Right lobe of liver (tissue), 4 donors: ENCODE results near the gene BCAP29.

ENCODE experiments used
- POLR2A ChIP-seq: fragments of 450-650 bp; IDR thresholded peaks from one replicate; pipeline ENCODE4 v1.6.1; 2017; ENCODE audit warnings: antibody characterized with exemption, mild to moderate bottlenecking
- TF ChIP-seq, protein P1 (sequence below), 4 donors: fragments of 200-600 bp in 3 of 4; fragments of 450-650 bp in 1 of 4; IDR thresholded peaks; one replicate each; pipeline versions ENCODE4 v1.5.1 to v1.8.0; 2016 to 2022; ENCODE audit warnings: antibody characterized with exemption in 4 of 4, mild to moderate bottlenecking in 2 of 4
- donor health status: DM: no; HTN: no; CAD: no.
- donor health status: DM: no; HTN: no; CAD: no.
- donor health status: DM: no; HTN: yes; CAD: no.

DNA sequence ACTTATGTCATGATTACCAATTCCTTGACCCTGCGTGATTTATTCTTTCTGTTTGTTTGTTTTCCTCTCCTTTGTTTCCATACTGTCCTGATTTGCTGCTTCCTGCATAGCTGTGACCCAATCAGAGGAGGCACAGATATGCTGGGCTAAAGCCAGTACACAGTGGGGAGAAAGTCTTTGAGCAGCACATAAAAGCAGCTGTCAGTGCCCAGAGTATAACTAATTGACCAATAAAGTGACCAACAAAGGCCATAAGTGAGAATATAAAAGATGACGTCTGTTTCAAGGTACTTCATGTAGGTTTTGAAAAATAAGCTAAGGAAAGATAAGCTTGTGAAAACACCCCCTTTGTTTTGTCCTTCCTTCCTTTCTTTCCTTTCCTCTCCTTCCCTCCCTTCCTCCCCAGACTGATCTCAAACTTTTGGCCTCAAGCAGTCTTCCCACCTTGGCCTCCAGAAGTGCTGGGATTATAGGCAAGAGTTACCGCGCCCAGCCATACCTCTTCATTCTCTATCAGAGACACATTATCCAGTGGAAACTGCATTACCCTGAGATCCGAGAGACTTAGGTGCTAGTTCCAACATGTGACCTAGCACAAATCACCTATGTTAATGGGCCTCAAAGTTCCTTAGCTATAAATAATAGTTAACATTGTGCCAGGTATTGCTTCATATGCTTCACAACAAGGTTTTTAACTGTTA is 17.0 kb downstream of the BCAP29 start:
- TF ChIP-seq, protein P1, sequence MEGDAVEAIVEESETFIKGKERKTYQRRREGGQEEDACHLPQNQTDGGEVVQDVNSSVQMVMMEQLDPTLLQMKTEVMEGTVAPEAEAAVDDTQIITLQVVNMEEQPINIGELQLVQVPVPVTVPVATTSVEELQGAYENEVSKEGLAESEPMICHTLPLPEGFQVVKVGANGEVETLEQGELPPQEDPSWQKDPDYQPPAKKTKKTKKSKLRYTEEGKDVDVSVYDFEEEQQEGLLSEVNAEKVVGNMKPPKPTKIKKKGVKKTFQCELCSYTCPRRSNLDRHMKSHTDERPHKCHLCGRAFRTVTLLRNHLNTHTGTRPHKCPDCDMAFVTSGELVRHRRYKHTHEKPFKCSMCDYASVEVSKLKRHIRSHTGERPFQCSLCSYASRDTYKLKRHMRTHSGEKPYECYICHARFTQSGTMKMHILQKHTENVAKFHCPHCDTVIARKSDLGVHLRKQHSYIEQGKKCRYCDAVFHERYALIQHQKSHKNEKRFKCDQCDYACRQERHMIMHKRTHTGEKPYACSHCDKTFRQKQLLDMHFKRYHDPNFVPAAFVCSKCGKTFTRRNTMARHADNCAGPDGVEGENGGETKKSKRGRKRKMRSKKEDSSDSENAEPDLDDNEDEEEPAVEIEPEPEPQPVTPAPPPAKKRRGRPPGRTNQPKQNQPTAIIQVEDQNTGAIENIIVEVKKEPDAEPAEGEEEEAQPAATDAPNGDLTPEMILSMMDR (IDR thresholded peaks at IDR 0.05): no peak
- no peak for TF ChIP-seq POLR2A
